Erythroblast (primary cell): ENCODE measurements around the gene RFTN2.
"Not testable (repeated sequence)": the region's sequence is repeated elsewhere in the genome, so short reads cannot be mapped to it uniquely, and the experiment has no call there.

ENCODE experiments used
- GATA1 ChIP-seq: IDR thresholded peaks from 2 replicates; pipeline ENCODE4 v1.6.1; 2011; ENCODE audit warnings: low read depth, mild to moderate bottlenecking, control low read depth, low read length, moderate library complexity
- POLR2A ChIP-seq: IDR thresholded peaks from 2 replicates; pipeline ENCODE4 v1.6.1; 2011; ENCODE audit warnings: mild to moderate bottlenecking, low read length

DNA sequence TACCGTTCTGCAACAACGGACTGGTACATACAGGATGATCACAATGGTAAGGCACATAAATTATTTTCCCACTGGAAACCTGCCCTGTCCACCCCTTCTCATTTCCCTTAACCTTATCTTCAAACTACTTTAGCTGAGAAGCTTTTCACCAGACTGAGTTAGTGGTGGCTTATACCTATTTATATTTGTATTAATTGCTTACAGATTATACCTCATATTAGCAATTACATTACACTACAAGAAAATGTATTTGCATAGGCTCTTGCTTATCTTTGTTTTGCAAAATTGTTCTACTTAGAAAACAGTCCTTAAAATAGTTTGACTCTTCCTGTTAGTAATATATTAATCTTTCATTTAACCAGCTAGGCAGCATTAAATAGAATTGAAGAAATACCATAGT is 124.1 kb downstream of the RFTN2 start:
- not testable (repeated sequence) for TF ChIP-seq POLR2A, GATA1
